GM21737 (cell line): ENCODE results near the gene SMCO1.
"Not testable (repeated sequence)": the region's sequence is repeated elsewhere in the genome, so short reads cannot be mapped to it uniquely, and the experiment has no call there.

Experiments
- ATAC-seq: cut with Tn5 transposase; IDR thresholded peaks from one replicate; pipeline ENCODE4 v1.9.1; 2021; ENCODE audit warnings: mild to moderate bottlenecking, moderate library complexity; ENCODE audit not compliant: unreplicated experiment

Gene SMCO1

DNA sequence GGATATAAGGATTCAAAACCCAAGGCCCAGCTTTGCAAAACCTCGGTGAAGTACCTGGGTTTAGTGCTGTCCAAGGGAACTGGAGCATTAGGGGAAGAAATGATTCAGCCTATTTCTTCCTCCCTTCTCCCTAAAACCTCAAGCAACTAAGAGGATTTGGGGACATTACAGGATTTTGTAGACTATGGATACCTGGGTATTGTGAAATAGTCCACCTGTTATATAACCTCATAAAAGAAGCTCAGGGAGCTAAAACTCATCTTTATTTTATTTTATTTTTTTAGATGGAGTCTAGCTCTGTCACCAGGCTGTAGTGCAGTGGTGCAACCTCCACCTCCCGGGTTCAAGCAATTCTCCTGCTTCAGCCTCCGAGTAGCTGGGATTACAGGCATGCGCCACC lies 8.7 kb upstream of the SMCO1 start:
- ATAC-seq, result no peak

DNA sequence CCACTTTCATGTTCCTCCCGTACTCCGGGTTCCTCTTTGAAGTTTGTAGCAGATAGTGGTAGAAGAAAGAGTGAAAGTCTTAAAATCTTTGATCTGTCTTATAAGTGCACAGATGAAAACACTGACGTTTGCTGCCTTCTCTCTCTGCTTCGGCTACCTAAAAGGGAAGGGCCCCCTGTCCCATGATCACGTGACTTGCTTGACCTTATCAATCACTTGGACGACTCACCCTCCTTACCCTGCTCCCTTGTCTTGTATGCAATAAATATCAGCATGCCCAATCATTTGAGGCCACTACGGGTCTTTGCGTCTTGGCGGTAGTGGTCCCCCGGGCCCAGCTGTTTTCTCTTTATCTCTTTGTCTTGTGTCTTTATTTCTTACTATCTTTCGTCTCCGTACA lies 6.1 kb upstream of the SMCO1 start:
- ATAC-seq, result not testable (repeated sequence)

DNA sequence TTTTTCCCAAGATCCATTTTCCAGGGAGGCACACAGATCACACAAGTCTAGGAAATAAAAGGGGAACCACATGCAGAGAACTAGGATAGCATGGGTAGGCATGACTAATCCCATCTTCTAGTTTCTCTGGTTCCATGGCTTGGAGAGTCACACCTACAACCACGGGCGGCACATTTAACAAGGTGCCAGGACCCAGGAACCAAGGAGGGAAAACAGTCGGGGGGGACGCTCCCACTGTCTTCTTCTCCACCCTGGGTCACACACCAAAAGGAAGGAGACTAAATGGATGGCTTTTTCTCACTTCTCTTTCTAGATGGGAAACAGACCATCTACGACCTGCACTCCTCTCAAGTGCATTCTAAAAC lies 4.6 kb upstream of the SMCO1 start:
- no peak for ATAC-seq

DNA sequence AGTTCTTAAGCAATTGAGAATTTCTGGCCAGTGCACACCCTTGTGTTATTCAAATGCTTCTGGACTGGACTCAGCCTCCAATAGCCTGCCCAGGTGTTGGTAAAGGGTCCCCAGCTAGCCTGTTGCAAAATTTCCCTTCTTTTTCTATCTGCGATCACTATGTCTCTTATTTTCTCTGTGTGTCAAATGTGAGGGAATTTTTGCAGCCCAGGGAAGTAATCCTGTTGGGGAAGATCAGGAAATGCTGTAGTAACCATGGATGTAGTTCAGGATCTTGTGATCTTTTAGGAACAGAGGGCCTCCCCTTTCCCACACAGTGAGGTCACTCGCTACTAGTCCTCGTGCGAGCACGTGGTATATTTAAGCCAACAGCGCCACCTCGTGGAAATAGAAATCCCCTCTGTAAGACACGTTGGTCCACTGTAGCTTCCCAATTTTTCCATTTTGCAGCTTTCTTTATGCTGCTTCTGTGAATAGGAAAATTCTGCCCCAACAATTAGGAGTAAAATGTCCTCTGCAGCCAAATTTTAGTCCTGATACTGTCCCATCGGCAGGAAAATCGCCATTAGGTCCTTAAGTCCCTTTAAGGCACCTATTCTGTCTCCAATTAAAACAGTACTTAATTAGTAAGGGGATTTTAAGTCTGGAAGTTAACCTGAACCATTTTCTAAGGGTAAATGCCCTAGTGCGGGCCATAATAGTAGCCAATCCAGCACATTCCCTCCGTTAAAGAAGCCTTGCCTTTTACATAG lies 4.0 kb upstream of the SMCO1 start:
- ATAC-seq, result no peak

DNA sequence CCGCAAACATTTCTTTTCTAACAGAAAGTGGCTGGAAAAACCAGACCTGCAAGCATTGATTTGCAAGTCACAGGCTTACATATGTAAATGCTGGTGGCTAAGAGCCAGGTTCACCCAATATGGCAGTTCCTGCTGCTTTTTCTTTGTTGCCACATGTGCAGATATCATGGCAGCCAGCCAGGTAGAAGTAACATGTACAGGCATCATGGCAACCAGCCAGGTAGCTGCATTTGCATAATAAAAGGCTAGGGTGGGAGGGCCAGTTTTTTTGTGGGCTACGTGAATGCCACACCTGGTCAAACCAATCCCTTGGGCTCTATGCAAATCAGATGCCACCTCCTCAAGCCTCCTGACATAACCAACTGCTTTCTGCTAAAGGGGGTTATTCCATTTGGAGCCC lies 2.8 kb upstream of the SMCO1 start:
- no peak for ATAC-seq

DNA sequence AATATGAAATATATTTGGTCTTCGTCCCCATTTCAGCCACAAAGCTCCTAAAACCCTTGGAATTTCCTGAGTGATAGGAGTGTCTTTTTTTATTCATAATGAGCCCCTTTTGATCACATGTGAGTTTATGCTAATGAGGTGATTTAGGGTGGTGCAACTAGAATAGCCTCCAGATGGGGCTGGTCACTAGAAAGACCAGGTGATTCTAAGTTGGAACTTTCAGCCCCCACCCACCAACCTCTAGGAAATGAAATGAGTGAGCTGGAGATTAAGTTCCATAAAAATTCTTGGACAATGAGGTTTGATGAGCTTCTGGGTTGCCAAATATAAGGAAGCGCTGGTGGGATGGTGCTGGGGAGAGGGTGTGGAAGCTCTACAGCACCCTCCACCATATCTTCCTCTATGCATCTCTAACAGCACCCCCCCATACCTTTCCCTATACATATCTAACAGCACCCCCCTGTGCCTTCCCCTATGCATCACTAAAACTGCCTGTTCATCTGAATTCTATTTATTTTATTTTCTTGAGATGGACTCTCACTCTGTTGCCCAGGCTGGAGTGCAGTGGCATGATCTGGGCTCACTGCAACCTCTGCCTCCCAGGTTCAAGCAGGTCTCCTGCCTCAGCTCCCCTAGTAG lies 2.1 kb upstream of the SMCO1 start:
- no peak for ATAC-seq

DNA sequence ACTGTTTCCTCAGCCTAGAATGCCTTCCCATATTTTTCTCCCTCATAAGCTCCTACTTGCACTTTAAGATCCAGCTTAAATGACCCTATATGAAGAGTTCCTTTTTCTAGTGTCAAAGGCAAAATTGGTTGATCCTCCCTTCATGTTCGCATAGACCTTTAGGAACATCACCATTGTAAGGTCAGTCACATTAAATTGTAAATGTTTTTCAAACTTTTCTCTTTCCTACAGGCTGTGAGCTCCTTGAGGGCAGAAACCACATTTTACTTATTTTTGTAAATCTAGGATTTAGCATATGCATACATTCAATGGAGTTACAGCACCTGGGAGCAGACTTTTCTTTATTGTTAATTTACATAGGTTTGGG lies 813 bp downstream of the SMCO1 start:
- ATAC-seq, result no peak

DNA sequence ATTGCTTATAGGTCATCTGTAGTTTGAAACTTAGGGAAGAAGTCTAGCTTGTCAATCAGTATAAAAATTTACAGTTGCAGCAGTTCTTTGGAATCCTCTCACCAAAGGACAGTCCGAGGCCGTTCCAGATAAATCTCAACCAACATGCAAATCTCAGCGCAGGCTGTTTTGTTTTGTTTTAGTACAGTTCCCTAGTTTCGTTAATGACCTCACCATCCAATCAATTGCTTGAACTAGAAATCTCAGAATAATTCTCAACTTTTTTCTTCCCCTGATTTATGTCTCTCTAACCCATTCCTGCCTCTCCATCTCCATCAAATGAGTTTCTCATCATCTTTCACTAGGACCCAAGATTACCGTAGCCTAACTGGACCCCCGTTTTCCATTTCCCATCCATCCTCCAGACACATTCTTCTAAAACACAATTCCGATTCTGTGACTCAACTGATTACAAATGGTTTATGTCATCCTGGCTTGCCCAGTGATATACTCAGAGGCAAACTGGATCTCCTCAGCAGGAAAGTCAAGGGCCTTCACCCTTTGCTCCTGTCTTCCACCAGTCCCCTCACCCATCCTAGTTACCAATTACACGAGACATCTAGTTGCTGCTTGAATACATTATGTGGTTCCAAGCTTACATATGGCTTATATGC lies 1.3 kb downstream of the SMCO1 start:
- no peak for ATAC-seq

DNA sequence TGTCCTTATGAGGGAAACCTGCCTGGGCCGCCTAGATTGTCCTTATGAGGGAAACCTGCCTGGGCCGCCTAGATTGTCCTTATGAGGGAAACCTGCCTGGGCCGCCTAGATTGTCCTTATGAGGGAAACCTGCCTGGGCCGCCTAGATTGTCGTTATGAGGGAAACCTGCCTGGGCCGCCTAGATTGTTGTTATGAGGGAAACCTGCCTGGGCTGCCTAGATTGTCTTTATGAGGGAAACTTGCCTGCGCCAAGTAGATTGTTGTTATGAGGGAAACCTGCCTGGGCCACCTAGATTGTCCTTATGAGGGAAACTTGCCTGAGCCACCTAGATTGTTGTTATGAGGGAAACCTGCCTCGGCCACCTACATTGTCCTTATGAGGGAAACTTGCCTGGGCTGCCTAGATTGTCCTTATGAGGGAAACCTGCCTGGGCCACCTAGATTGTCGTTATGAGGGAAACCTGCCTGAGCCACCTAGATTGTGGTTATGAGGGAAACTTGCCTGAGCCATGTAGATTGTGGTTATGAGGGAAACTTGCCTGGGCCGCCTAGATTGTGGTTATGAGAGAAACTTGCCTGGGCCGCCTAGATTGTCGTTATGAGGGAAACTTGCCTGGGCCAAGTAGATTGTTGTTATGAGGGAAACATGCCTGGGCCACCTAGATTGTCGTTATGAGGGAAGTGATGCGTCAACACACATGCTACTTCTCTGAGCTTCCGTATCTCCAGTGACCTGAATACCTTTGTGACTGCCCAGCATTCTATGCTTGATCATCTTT lies 3.3 kb downstream of the SMCO1 start:
- not testable (repeated sequence) for ATAC-seq

DNA sequence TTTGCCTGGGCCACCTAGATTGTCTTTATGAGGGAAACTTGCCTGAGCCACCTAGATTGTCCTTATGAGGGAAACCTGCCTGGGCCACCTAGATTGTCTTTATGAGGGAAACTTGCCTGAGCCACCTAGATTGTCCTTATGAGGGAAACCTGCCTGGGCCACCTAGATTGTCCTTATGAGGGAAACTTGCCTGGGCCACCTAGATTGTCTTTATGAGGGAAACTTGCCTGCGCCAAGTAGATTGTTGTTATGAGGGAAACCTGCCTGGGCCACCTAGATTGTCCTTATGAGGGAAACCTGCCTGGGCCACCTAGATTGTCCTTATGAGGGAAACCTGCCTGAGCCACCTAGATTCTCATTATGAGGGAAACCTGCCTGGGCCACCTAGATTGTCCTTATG lies 4.0 kb downstream of the SMCO1 start:
- ATAC-seq, result not testable (repeated sequence)

DNA sequence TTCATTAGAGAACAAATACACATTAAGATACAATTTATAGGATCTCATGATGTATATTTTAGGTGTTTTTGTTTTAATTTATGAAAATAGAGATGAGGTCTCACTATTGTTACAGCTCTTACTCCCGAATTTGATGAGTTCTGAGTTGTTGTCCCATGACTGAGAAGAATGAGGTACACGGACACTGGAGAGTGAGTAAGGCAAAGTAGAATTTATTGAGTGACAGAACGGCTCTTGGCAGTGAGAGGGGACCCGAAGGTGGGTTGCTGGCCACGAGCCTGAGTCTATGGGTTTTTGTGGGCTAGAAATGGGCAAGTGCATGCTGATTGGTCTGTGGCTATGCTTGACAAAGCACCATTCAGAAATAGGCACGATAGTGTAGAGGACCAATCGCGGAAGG lies 8.5 kb downstream of the SMCO1 start:
- no peak for ATAC-seq

DNA sequence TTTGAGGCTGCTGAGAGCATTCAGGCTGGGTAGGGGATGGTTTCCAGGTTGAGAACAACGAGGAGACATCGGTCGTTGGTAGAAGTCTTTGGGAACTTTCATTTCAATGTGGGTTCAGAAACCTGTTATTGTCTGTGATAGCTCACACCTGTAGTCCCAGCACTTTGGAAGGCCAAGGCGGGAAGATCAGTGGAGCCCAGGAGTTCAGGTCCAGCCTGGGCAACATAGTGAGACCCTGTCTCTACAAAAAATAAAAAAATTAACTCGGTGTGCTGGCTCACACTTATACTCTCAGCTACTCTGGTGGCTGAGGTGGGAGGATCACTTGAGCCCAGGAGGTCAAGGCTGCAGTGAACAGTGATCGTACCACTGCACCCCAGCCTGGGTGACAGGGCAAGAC lies 10.6 kb downstream of the SMCO1 start:
- ATAC-seq, result no peak

DNA sequence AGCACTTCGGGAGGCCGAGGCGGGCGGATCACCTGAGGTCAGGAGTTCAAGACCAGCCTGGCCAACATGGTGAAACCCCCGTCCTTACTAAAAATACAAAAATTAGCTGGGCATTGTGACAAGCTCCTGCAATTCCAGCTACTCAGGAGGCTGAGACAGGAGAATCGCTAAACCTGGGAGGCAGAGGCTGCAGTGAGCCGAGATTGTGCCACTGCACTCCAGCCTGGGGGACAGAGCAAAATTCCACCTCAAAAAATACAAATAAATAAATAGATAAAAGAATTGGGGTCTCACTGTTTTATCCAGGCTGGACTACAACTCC lies 11.1 kb downstream of the SMCO1 start:
- ATAC-seq, result not testable (repeated sequence)

DNA sequence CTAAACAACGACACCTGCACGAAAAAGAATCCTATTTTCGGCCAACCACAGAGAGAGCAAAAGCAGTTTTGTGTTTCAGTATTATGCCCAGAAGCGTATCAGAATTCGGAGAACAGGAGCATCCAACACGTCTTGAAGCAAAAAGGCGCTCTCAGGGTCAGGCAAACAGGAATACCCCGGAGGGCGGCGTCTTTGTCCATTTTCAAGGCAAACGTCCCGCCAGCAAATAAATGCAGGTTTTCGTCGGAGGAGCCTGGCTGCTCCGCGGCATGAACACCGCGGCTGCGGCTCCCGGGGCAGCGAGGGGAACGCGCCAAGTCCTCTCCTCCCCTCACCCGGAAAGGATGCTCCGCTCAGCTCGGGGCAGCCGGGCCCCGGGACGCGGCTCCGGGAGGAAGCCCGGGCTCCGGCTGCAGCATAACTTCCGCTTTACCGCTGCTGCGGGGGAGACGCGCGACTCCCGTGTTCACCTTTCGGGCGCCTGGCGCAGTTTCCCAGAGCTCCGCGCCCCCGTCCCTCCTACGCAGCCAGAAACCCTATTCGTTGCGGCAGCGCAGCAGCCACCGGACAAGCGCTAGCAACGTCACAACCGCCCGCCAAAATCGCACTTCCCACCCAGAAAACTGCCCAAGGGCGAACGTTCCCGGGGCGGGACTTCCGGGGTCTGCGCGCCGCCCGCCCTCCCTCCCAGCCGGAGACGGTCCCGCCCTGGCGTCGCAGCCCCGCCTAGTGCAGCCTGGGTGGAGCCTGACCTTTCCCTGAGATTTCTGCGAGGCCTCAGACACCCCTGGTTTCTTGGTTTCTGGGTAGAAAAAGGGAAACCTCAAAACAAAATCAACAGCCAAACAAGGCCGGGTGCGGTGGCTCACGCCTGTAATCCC lies 11.7 kb downstream of the SMCO1 start, which contains the start of gene RNF168:
Gene RNF168 (minus strand): TSS at position 573 of the 881 bp plus-strand sequence. CDS start 595 bp downstream, outside the sequence.
- peak; percentile 79 for ATAC-seq

DNA sequence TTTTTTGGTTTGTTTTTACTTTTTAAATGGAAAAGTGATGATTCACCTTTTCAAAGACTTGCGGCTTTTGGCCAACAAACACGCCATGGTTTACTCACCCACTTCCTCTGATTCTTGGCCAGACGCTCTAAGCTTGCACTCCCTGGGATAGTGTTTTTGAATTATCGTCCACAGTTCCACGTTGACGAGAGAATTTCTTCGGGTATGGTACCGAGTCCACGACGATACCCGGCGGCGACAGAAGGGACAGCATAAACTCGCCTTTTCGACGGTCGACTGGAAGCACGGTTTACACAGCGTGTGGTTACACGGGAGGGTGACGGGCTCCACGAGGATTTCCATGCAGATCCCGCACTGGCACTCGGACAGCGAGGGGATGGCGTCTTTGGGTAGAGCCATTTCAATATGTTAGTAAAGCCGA lies 12.4 kb downstream of the SMCO1 start:
- ATAC-seq, result peak; percentile 17

DNA sequence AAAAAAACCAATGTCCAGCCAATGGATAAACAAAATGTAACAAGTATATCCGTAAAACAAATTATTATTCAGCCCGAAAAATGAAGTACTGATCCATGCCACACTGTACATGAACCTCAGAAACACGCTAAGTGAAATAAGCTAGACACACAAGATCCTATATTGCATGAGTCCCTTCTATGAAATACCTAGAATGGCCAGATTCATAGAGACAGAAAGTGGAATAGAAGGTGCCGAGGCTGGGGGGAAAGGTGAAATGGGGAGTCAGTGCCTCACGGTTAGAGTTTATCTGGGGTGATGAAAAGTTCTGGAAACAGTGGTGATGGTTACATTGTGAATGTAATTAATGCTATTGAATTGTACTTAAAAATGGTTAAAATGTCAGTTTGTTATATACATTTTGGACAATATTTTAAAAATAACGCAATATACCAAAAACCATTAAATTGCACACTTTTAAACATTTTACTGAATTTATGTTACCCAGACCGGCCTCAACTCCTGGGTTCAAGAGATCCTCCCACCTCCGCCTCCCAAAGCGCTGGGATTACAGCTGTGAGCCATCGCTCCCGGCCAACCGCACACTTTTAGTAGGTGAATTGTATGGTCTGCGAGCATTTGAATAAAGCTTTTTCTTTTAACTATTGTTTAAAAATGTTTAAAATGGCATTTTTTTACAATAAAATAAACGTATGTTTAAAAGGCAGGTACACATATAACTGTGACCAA lies 13.7 kb downstream of the SMCO1 start:
- no peak for ATAC-seq

DNA sequence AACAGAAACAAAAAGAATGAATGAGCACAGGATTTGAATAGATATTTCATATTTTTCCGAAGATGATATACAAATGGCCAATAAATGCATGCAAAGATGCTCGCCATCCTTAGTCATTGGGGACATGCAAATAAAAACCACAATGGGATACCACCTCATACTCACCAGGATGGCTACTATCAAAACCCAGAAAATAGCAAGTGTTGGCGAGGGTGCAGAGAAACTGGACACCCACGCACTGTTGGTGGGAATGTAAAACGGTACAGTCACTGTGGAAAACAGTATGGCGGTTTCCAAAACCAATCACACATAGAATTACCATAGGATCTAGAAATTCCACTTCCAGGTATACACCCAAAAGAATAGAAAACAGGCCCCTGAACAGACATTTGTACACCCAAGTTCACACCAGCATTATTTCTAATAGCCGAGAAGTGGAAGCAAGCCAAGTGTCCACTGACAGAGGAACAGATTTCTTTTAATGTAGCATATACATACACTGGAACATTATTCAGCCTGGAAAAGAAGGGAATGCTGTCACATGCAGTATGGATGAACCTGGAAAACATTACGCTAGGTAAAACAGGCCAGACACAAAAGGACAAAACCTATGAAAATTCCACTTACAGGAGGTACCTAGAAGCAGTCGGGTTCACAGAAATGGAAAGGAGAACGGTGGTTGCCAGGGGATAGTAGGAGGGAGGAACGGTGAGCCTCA lies 15.2 kb downstream of the SMCO1 start:
- no peak for ATAC-seq

DNA sequence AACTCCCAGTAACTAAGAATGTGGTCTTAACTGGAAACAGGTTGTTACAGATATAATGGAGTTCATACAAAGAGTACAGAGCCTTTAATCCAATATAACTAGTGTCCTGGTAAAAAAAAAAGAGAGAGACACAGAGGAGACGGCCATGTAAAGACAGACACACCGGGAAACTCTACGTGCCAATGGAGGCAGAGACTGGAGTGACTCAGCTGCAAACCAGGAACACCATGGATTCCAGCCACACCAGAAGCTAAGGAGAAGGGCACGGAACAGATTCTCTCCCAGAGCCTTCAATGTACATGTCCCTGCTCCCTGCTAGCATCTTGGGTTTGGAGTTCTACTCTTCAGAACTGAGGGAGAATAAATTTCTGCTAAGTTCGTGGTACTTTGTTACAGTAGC lies 16.1 kb downstream of the SMCO1 start:
- ATAC-seq, result no peak

DNA sequence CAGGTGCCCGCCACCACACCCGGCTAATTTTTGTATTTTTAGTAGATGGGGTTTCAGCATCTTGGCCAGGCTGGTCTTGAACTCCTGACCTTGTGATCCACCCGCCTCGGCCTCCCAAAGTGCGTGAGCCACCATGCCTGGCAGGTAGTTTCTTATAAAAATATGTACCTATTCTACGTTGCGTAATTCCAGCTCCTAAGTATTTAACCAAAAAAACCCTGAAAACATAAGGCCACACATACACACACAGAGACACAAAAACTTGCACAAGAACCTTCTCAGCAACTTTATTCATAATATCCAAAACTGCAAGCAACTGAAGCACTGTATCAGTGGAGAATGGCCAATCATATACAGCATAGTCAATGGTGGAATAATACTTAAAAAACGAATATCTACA lies 16.8 kb downstream of the SMCO1 start:
- ATAC-seq, result no peak
